ENCODE results near the gene FGFBP3.
"Not testable (repeated sequence)": the region's sequence is repeated elsewhere in the genome, so short reads cannot be mapped to it uniquely, and the experiment has no call there.

FGFBP3 gene

DNA sequence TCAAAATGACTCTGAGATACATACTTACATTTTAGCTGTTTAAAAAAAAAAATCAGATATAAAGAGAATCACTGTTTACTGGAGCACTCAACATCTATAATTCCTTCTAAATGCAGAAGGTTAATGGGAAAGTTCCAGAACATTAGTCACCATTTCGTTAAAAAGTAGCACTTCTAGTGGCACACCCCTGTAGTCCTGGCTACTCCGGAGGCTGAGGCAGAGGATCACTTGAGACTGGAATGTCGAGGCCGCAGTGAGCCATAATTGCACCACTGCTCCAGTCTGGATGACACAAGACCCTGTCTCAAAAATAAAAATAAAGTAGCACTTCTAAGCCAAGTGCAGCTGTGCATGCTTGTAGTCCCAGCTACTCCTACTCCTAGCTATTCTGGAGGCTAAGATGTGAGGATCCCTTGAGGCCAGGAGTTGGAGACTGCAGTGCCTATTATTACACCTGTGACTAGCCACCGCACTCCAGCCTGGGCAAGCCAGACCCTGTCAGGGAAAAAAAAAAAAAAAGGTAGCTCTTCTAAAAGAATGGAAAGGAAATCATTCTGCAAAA lies 2.2 kb downstream of the FGFBP3 start:
- H3K9me3 ChIP-seq (ENCODE audit: control insufficient read depth in 1 of 2, low read length in 2 of 2), result no peaks in the 10 kb centered on the region
- no peak overlapping the region for H3K9ac ChIP-seq (ENCODE audit: low read depth in 1 of 2, low read length in 2 of 2)
- no peak overlapping the region for H3K27ac ChIP-seq (ENCODE audit: low read depth, low read length)
- H3K36me3 ChIP-seq (ENCODE audit: control insufficient read depth in 1 of 2, insufficient read depth in 2 of 2, low read length in 2 of 2), result no peaks in the 10 kb centered on the region
- H3K4me1 ChIP-seq (ENCODE audit: control insufficient read depth in 1 of 2, insufficient read depth in 2 of 2, low read length in 2 of 2), result peaks cover 10 to 12% of the 10 kb centered on the region in 2 donors
- H3K27me3 ChIP-seq (ENCODE audit: control insufficient read depth in 1 of 2, insufficient read depth in 2 of 2, low read length in 2 of 2), result no peaks in the 10 kb centered on the region
- H3K4me3 ChIP-seq (ENCODE audit: low read depth in 1 of 2, low read length in 2 of 2), result no peak overlapping the region

GRCh38 chr10:91901784-91902677 lies 7.3 kb downstream of the FGFBP3 start:
- Histone ChIP-seq H3K9me3 (ENCODE audit: control insufficient read depth in 1 of 2, low read length in 2 of 2) (no peaks in the 10 kb centered on the region), H3K27me3 (ENCODE audit: control insufficient read depth in 1 of 2, insufficient read depth in 2 of 2, low read length in 2 of 2) (peaks cover 0 to 4% of the 10 kb centered on the region in 2 donors), H3K4me3 (ENCODE audit: low read depth in 1 of 2, low read length in 2 of 2) (no peak overlapping the region), H3K27ac (ENCODE audit: low read depth, low read length) (no peak overlapping the region), H3K9ac (ENCODE audit: low read depth in 1 of 2, low read length in 2 of 2) (no peak overlapping the region), H3K4me1 (ENCODE audit: control insufficient read depth in 1 of 2, insufficient read depth in 2 of 2, low read length in 2 of 2) (no peaks in the 10 kb centered on the region), H3K36me3 (ENCODE audit: control insufficient read depth in 1 of 2, insufficient read depth in 2 of 2, low read length in 2 of 2) (no peaks in the 10 kb centered on the region)

DNA sequence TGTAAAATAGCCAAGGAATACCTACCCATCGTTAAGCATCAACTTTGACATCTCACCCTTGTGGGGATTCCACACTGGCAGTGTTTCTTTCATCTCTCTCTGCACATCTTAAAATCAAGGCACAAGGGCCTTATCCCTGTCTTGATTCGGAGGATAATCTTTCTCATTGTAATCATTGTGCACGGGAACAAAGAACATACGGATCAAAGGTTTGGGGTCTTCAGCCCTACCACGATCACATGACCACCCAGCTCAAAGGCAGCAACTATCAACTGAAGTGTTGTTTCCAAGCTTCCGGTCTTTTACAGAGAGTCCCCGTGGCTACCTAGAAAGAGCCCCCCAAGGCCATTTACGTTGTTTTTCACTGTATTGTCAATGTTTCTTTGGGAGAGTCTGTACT lies 11.9 kb downstream of the FGFBP3 start:
- Histone ChIP-seq H3K27ac (ENCODE audit: low read depth, low read length) (no peak overlapping the region), H3K4me1 (ENCODE audit: control insufficient read depth in 1 of 2, insufficient read depth in 2 of 2, low read length in 2 of 2) (no peaks in the 10 kb centered on the region), H3K9ac (ENCODE audit: low read depth in 1 of 2, low read length in 2 of 2) (no peak overlapping the region), H3K36me3 (ENCODE audit: control insufficient read depth in 1 of 2, insufficient read depth in 2 of 2, low read length in 2 of 2) (no peaks in the 10 kb centered on the region), H3K27me3 (ENCODE audit: control insufficient read depth in 1 of 2, insufficient read depth in 2 of 2, low read length in 2 of 2) (peaks cover 0 to 4% of the 10 kb centered on the region in 2 donors), H3K9me3 (ENCODE audit: control insufficient read depth in 1 of 2, low read length in 2 of 2) (no peaks in the 10 kb centered on the region), H3K4me3 (ENCODE audit: low read depth in 1 of 2, low read length in 2 of 2) (no peak overlapping the region)

DNA sequence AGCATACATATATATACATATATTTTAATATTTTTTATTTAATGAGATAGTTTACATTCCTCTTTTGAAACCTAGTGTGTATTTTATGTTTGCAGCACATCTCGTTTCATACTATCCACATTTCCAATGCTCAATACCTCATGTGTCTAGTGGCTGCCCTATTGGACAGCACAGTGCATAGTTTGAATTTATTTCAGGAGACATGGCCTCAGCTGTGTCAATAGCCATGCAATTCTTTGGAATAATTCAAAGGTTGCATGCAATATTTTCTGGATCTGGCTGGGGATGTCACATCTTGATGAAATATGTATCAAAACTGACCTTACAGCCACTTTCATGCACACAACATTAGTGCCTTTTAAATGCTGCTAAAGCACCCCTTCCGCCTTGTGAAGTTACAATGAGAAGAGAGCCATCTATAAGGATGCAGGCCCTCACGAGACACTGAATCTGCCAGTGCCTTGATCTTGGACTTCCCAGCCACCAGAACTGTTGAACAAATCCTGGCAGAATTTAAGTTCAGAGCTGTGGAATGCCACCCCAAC lies 13.0 kb downstream of the FGFBP3 start:
- H3K36me3 ChIP-seq (ENCODE audit: control insufficient read depth in 1 of 2, insufficient read depth in 2 of 2, low read length in 2 of 2), result no peaks in the 10 kb centered on the region
- H3K4me3 ChIP-seq (ENCODE audit: low read depth in 1 of 2, low read length in 2 of 2), result no peak overlapping the region
- H3K4me1 ChIP-seq (ENCODE audit: control insufficient read depth in 1 of 2, insufficient read depth in 2 of 2, low read length in 2 of 2), result no peaks in the 10 kb centered on the region
- no peaks in the 10 kb centered on the region for H3K9me3 ChIP-seq (ENCODE audit: control insufficient read depth in 1 of 2, low read length in 2 of 2)
- H3K9ac ChIP-seq (ENCODE audit: low read depth in 1 of 2, low read length in 2 of 2), result no peak overlapping the region
- H3K27me3 ChIP-seq (ENCODE audit: control insufficient read depth in 1 of 2, insufficient read depth in 2 of 2, low read length in 2 of 2), result peaks cover 0 to 4% of the 10 kb centered on the region in 2 donors
- H3K27ac ChIP-seq (ENCODE audit: low read depth, low read length), result no peak overlapping the region

DNA sequence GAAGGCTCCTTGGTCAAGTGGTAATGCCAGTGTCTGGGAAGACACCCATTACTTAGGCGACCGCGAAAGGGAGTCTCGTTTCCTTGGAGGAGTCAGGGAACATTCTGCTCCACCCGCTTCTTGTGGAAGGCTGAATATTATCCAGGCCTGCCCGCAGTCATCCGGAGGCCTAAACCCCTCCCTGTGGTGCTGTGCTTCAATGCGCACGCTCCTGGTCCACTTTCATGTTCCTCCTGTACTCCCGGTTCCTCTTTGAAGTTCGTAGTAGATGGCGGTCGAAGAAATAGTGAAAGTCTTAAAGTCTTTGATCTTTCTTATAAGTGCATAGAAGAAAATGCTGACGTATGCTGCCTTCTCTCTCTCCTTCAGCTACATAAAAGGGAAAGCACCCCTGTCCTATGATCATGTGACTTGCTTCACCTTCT lies 15.0 kb downstream of the FGFBP3 start:
- H3K9ac ChIP-seq (ENCODE audit: low read depth in 1 of 2, low read length in 2 of 2); H3K4me3 ChIP-seq (ENCODE audit: low read depth in 1 of 2, low read length in 2 of 2); H3K27ac ChIP-seq (ENCODE audit: low read depth, low read length); H3K9me3 ChIP-seq (ENCODE audit: control insufficient read depth in 1 of 2, low read length in 2 of 2); H3K4me1 ChIP-seq (ENCODE audit: control insufficient read depth in 1 of 2, insufficient read depth in 2 of 2, low read length in 2 of 2); H3K27me3 ChIP-seq (ENCODE audit: control insufficient read depth in 1 of 2, insufficient read depth in 2 of 2, low read length in 2 of 2); H3K36me3 ChIP-seq (ENCODE audit: control insufficient read depth in 1 of 2, insufficient read depth in 2 of 2, low read length in 2 of 2): not testable (repeated sequence)

DNA sequence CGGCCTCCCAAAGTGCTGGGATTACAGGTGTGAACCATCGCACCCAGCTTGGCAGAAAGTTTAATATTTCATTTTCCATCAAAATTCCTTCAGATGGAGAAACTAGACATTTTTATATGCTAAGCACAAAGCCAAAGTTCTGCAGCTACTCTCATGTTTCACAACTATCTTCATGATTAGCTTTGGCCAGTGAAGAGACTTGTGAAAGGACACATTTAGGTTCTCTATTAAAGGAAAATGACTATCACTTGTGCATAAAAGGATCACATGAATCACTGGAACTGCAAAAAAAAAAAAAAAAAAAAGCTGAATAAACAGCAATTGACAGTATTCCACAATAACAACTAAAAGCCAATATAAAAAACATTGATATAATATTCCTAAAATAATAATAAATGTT lies 16.2 kb downstream of the FGFBP3 start:
- Histone ChIP-seq H3K9ac (ENCODE audit: low read depth in 1 of 2, low read length in 2 of 2) (no peak overlapping the region), H3K36me3 (ENCODE audit: control insufficient read depth in 1 of 2, insufficient read depth in 2 of 2, low read length in 2 of 2) (no peaks in the 10 kb centered on the region), H3K27me3 (ENCODE audit: control insufficient read depth in 1 of 2, insufficient read depth in 2 of 2, low read length in 2 of 2) (peaks cover under 1 to 8% of the 10 kb centered on the region in 2 donors), H3K27ac (ENCODE audit: low read depth, low read length) (no peak overlapping the region), H3K4me3 (ENCODE audit: low read depth in 1 of 2, low read length in 2 of 2) (no peak overlapping the region), H3K9me3 (ENCODE audit: control insufficient read depth in 1 of 2, low read length in 2 of 2) (no peaks in the 10 kb centered on the region), H3K4me1 (ENCODE audit: control insufficient read depth in 1 of 2, insufficient read depth in 2 of 2, low read length in 2 of 2) (peaks cover 0 to under 1% of the 10 kb centered on the region in 2 donors)

DNA sequence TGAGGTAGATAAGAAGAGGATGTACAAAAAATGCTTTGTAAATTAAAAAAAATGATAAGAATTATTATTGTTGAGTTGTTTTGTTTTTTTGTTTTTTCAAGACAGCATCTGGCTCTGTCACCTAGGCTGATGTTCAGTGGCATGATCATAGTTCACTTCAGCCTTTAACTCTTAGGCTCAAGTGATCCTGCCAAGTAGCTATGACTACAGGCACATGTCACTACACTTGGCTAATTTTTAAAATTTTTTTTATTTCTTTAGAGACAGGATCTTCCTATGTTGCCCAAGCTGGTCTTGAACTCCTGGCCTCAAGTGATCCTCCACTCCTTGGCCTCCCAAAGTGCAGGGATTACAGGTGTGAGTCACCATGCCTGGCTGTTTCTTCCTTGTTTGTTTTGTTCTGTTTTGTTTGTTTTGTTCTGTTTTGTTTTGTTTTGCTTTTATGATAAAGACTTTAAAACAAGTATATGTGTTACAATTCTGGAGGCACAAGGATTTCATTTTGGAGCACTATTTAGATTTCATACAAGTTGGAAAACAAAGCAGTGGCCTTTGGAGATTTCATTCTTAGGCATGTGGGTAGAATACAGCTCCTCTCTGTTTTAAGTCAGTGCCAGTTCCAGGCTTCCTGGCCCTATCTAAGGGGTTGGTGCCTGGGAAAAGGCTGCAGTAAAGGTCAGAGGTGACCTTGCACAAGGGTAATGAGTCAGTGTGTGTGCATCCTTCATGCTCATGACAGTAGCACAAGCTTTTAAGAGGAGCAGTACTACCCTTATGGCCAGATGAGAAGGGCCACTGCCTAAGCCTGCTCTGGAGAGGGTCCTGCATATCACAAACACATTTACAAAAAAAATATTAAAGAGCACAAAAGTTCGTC lies 17.9 kb downstream of the FGFBP3 start:
- no peak overlapping the region for H3K9ac ChIP-seq (ENCODE audit: low read depth in 1 of 2, low read length in 2 of 2)
- no peaks in the 10 kb centered on the region for H3K9me3 ChIP-seq (ENCODE audit: control insufficient read depth in 1 of 2, low read length in 2 of 2)

GRCh38 chr10:91887272-91888076 lies 21.8 kb downstream of the FGFBP3 start:
- no peaks in the 10 kb centered on the region for H3K36me3 ChIP-seq (ENCODE audit: control insufficient read depth in 1 of 2, insufficient read depth in 2 of 2, low read length in 2 of 2)
- peak overlapping the region; percentile 35 to 38 for H3K9ac ChIP-seq (ENCODE audit: low read depth in 1 of 2, low read length in 2 of 2)
- H3K9me3 ChIP-seq (ENCODE audit: control insufficient read depth in 1 of 2, low read length in 2 of 2), result no peaks in the 10 kb centered on the region
- peaks cover 14 to 15% of the 10 kb centered on the region in 2 donors for H3K27me3 ChIP-seq (ENCODE audit: control insufficient read depth in 1 of 2, insufficient read depth in 2 of 2, low read length in 2 of 2)
- peaks cover 18 to 19% of the 10 kb centered on the region in 2 donors for H3K4me1 ChIP-seq (ENCODE audit: control insufficient read depth in 1 of 2, insufficient read depth in 2 of 2, low read length in 2 of 2)
- peak overlapping the region; percentile 76 for H3K4me3 ChIP-seq (ENCODE audit: low read depth in 1 of 2, low read length in 2 of 2)
- H3K27ac ChIP-seq (ENCODE audit: low read depth, low read length), result no peak overlapping the region

More for the DNA sequence above, 17.9 kb downstream of the FGFBP3 start:
- H3K27me3 ChIP-seq (ENCODE audit: control insufficient read depth in 1 of 2, insufficient read depth in 2 of 2, low read length in 2 of 2), result peaks cover 14 to 15% of the 10 kb centered on the region in 2 donors
- no peak overlapping the region for H3K27ac ChIP-seq (ENCODE audit: low read depth, low read length)
- no peak overlapping the region for H3K4me3 ChIP-seq (ENCODE audit: low read depth in 1 of 2, low read length in 2 of 2)
- H3K36me3 ChIP-seq (ENCODE audit: control insufficient read depth in 1 of 2, insufficient read depth in 2 of 2, low read length in 2 of 2), result no peaks in the 10 kb centered on the region
- peaks cover 9 to 10% of the 10 kb centered on the region in 2 donors for H3K4me1 ChIP-seq (ENCODE audit: control insufficient read depth in 1 of 2, insufficient read depth in 2 of 2, low read length in 2 of 2)

DNA sequence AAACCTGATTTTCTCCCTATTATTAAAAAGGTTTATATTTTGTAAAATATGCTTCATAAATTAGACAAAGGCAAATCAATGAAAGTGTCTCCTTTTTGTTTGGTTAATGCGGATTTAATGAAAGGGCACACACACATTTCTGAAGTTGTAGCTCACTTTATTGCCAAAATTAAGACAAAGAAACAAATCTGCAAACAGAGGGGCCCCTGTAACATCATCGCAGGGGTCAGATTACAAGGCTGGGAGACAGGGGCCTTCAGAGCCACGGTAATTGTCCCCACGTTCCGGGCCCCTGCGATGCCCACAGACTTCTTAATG lies 22.4 kb downstream of the FGFBP3 start:
- Histone ChIP-seq H3K9ac (ENCODE audit: low read depth in 1 of 2, low read length in 2 of 2) (peak overlapping the region in 1 of 2 donors; percentile 35), H3K9me3 (ENCODE audit: control insufficient read depth in 1 of 2, low read length in 2 of 2) (no peaks in the 10 kb centered on the region), H3K27ac (ENCODE audit: low read depth, low read length) (no peak overlapping the region), H3K27me3 (ENCODE audit: control insufficient read depth in 1 of 2, insufficient read depth in 2 of 2, low read length in 2 of 2) (peaks cover 14 to 15% of the 10 kb centered on the region in 2 donors), H3K4me1 (ENCODE audit: control insufficient read depth in 1 of 2, insufficient read depth in 2 of 2, low read length in 2 of 2) (peaks cover 18 to 19% of the 10 kb centered on the region in 2 donors), H3K4me3 (ENCODE audit: low read depth in 1 of 2, low read length in 2 of 2) (peak overlapping the region; percentile 76), H3K36me3 (ENCODE audit: control insufficient read depth in 1 of 2, insufficient read depth in 2 of 2, low read length in 2 of 2) (no peaks in the 10 kb centered on the region)

Measured in duodenal mucosa (tissue), 2 donors.